Measurements from ENCODE around the gene KCNIP3.
"Not testable (repeated sequence)": the region's sequence is repeated elsewhere in the genome, so short reads cannot be mapped to it uniquely, and the experiment has no call there.

KCNIP3 gene

DNA sequence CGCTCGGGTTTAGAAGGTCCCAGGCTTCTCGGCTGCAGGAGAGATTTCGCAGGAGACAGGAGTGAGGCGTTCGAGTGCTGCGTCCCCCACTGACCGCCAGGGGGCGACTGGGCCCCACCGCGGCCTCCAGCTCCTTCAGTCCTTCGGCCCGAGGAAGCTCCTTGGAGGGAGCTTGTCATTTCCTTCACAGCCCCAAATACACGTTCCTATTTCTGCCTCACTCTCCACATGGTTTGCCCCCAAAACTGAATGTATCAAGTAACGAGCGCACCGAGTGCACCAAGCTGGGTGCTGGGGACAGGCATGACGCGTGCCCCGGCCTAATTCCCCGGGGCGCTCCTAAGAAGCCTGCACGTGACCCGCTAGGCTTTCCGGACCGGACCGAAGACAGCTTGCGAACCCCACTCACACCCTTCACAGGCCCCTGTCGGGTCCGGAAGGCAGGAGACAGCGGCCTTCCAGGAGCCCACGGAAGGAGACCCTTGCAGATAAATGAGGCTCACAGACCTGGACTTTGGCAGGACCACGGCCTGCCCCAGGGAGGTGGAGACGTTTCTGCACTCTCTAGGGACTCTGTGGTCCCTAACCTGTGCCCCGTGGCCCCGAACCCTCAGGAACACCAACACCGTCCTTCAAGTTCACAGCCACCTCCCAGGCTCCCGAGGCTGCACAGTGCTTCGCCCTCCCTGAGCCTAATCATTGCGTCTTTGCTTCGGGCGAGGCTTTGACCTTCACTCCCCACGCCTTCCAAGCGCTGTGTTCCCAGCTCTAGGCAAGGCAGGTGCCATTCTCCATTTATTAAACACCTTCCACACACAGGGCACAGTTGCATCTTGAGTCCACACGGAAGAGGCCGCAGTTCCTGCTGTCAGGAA lies 92.3 kb downstream of the KCNIP3 start:
- DNase-seq = peak; percentile 55

DNA sequence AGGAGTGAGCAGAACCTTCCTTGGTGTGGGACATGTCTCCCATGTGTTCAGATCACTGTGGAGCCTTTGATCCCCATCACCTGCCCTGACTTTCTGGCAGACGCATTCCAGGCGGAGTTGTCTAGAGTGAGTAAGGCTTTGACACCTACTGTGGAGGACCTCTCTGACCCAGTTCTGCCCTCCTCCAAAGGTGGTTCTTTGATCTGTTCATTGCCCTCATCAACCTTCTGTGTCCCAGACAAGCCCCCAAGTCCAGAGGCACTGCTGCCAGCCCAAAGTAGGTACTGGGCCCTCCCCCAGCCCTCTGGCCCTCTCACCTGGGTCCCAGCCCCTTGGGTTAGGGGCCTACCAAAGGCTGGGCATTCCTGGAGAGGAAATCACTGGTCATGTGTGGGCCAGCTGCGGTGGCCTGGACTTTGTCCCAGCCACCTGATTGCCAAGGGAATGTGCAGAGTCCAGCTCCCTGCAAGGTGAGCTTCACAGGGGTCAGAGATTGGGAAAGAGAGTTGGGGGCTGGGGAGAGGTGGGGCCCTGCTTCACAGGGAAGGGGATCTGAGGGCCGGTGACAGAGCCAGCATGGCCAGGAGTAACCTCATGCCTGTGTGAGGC lies 93.2 kb downstream of the KCNIP3 start:
- DNase-seq = no peak

DNA sequence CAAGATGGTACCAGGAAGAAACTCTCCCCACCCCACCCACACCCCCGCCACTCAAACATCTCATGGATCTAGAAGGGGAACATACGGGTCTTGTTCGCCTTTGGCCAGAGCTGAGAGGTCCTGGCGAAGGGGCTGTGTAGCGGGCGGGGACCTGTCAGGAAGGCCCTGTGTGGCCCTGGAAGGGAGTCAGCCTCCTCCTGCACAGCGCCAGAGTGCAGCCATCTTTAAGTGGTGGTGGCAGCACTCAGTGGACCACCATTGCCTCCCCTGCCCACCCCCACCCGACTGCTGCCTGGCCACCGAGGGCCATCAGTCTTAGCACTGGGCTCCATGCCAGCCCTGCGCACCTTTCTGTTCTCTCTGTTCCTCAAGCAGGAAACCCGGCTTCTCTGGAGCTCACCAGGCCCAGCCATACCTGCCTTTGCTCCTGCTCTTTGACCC lies 93.8 kb downstream of the KCNIP3 start:
- DNase-seq = no peak

DNA sequence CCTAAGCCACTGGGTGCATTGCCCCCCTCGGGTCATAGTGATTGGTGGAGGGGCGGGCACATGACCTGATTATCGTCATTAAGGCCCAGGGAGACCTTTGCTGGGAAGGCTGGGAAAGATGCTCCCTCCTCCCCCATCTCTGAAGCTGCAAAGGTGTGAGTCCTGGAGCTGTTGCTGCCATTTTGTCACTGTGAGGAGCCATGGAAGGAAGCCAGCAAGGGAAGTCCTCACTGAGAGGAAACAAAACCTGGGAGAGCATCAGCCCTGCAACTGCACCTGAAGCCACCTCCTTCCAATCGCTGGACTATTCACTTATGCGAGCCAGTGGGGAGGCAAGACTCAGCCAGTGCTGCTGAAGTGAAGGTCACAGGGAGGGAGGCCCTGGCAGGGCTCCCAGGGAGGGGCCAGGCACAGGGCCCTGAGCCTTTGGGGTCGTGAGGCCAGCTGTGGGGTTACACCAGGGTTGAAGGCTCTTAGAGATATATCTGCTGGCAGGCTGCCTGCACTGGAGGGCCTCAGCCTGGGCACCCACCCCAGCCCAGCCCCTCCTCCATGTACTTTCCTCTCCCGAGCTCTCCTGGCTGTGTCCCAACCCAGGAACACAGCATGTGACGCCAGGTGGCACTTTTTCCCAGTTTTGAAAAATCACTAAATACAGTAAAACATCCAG lies 94.6 kb downstream of the KCNIP3 start:
- DNase-seq = no peak

DNA sequence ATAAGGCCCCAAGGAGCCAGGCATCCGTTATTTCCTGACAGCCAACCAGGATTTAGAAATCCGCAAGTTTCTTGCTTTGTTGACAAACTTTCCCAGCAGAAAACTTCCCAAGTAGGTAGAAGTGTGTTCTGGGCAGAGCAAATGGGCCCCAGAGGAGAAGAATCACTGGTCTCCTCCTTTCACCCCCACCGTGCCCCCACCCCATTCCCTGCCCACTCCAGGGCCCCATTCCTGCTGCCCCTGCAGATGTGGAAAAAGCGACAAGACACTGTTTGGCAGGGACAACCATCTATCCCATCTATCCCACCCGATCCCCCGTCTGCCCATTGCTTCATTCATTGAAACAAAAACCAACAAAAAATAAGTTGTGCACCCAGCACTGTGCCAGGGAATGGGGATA lies 95.2 kb downstream of the KCNIP3 start:
- DNase-seq = no peak

DNA sequence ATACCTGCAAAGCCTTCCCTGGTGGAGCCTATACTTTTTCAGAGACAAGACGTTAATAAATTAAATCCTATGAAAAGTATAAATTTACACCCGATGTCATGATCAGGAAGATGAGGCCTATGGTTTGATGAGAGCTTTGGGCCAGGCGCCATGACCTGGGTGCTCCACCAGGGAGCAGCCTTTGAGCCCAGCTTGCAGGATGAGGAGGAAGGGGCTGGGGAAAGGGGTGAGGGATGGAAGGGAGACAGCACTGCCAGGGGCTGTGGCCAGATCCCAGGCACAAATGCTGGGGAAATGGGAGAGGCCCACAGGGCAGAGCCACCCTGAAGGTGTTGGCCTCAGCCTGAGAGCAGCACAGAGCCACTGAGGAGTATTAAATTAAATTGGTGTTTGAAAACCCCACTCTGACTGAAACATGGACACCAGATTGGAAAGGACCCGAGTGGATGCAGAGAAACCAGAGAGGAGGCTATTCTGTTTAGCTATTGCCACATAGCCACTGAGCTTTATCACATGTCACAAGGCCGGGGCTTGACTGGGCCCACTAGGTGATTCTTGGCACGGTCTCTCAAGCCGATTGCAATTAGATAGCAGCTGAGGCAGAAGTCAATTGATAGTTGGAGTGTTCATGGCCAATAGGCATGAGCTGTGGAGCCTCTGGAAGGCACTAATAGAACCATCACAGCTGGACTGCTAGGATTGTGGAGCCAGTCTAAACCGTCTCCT lies 95.7 kb downstream of the KCNIP3 start:
- no peak for DNase-seq

DNA sequence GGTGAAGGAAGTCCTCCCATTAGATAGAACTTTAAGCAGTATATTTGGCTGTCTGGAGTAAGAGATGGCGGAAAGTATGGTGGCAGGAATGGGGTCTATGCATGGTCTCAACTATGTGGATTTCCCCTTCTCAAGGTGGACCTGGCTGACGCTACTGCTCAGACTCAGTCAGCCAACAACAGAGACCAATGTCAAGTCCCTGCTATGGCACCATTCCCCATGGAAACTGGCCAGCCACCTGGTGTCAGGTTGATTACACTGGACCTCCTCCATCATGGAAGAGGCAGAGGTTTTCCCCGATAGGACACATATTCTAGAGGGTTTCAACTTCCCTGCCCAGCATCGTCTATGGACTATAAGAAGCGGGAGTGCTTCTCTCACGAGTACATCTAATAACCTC lies 96.8 kb downstream of the KCNIP3 start:
- no peak for DNase-seq

DNA sequence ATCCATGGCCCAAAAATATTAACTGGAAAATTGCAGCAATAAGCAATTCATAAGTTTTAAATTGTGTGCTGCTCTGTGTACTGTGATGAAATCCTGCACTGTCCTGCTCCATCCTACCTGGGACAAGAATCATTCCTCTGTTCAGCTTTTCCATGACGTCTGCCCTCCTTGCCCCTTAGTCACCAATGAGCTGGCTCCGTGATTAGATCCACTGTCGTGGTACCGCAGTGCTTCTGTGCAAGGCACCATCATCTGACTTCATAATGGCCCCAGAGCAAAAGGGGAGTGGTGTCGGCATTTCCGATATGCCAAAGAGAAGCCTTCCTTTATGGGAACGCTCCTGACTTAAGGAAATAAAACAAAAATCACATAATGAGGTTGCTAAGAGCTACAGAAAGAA lies 101.9 kb downstream of the KCNIP3 start:
- no peak for DNase-seq

DNA sequence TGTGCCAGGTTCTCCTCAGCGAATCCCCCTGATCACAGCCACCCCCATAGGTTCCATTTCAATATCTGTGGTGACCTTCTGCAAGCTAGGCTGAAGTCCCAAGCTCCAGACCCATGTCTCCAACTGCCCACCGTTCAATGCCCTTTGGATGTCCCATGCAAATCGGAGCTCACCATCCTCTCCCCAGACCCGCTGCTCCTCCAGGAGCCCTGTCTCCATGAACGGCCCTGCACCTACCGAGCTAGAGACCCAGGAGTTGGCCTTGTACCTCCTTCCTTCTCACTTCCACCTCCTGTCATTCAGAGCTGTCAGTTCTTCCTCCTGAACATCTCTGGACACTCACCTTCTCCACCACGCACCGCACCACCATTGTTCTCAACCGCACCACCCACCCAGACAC lies 104.3 kb downstream of the KCNIP3 start:
- DNase-seq = no peak

DNA sequence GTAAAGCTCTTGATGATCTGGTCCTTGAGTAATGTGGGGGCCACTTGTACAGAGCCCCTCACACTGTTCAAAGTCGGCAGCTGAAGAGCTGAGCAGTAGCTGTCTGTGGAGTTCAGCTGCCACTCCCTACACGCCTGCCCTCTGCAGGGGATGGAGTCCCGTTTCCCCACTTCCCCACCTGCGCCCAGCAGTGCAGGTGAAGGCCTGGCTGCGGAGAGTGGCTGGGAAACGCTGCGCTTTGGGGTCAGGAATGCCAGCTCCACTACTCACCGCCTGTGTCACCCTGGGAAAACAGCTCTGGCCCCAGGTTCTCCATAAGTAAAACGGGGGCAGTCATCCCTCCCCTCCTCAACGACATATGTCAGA lies 104.8 kb downstream of the KCNIP3 start:
- DNase-seq = not testable (repeated sequence)

DNA sequence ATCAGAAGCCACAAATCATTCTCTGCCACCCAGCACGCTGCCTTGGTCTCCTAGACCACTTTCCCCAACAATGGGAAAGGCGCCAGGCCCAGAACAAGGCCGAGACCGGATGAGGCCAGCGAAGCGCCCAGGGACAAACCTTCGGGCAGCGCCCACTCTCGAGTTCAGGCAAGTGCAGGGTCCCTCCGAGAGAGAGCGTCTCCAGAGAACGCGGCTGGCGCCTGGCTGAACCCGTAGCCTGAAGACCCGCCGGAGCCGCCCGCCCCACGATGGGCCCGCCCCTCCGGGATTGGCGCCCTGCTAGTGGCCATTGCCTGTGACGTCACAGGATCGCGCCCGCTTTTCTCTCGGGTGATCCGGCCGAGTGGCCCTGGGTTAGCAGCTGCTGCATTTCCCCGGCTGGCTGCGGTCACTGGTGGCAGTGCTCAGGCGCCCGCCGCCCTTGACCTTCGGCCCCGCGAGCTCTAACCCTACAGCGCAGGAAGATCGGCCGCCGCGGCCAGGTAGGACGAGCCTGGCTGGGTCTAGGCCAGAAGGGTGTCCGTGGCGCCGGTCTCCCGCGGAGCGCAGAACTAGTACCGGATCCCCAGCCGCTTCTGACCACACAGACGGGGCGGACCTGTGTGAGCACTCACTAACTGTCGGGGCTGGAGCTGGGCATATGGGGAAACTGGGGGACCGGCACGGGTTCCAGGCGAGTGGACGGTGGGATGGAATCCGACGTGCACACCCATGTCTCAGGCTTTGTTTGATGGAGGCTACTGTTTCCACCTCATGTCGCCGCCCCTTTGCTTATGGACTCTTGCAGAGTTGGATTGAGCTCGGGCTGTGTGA lies 105.4 kb downstream of the KCNIP3 start, which contains the start of gene FAHD2A:
Gene FAHD2A (plus strand): TSS at position 339 of the 834 bp plus-strand sequence. CDS start 2,851 bp downstream, outside the sequence.
- peak; percentile 97 for DNase-seq

DNA sequence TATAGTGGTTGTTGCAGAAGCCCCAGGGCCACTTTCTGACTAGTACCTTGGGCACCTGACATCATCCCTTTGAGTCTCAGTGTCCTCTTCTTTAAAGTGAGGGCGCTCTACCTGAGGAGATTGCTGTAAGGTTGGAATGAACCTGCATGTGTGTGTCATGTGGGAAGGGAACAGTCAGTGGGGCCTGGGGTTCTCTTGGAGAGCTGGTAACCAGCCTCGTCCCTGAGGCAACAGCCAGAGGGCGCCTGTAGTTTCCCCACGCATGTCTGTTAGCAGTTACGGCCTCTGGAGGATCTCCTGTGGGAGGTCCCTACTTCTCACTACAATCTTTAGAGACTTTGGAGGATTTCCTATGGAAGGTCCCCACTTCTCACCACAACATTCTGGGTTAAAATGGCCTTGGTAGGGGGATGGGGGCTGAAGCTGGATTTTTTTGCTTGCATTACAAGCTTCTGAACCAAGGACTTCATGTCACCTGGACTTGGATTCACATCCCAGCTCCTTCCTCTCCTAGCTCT lies 106.1 kb downstream of the KCNIP3 start:
- peak; percentile 33 for DNase-seq

DNA sequence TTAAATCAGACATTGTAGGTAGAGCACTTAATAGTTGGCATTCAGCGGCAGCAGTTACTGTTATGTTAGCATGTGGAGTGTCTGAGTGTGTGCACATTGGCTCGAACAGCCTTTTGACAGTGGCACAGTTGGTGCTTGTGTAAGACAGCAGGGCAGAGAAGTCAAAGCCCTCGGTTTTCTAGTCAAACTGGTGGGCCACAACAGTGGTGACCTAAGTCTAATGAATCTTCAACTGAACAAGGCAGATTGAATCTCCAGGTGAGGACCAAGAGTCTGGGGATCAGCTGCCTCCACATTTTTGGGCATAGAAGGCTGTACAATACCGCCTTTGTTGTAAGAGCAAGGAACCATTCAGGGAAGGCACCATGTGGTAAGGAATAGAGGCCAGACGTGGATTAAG lies 106.7 kb downstream of the KCNIP3 start:
- DNase-seq = not testable (repeated sequence)

DNA sequence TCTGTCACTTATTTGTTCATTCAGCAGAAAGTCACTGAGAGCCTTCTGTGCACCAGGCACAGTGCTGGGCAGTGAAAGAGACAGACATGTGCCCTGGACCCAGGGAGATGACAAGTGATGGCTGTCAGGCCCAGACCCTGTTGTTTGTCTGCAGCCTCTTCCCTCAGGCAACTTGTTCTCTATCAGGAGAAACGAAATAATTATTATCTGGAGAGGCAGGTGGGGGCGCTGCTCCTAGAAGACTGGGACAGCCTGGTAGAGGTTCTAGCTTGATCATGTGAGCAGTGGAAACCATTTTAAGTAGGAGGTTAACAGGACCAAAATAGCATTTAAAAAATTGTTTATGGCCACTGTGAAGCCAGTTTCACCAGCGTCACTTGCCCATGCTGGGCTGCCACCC lies 107.5 kb downstream of the KCNIP3 start:
- not testable (repeated sequence) for DNase-seq

DNA sequence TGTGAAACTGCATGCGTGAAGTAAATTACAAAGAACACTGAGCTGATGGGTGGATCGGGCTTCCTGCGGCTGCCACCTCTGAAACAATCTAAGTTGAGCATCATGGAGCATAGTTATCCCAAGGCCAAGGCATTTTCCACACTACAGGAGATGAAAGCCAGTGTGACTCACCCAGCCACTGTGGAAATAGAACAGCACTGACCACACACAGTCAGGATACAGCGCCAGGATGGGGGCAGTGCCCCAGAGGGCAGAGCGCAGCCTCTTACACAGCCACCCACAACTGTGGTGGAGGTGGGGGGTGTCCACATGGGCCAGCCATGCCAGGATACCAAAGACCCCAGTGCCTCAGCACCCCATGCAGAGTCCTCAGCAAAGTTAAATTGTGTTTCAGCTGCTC lies 114.1 kb downstream of the KCNIP3 start:
- not testable (repeated sequence) for DNase-seq

DNA sequence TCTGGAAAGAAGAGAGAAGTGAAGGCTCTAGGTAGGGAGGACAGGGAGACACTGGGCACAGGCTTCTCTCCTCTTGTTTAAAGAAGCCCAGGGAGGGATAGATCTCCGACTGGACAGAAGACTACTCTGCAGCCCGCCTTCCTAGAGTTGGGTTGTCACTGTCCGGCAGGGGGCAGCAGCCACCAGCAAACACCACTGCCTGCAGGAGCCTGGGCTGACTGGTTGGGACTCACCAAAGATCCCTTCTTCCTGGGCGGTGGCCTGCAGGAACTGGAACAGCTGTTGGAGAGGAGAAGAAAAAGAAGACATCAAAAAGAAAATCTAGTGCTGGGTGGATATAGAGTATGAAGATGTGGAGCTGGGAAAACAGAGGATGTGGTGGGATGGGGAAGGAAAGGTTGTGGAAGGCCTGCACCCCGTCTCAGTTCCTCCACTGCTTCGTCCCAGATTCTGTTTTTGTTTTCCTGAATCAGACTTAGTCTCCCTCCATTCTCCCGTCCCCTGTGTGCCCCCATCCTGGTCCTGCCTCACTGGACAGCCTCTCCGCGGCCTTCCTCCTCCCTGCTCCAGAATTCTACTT lies 117.0 kb downstream of the KCNIP3 start:
- peak; percentile 71 for DNase-seq

DNA sequence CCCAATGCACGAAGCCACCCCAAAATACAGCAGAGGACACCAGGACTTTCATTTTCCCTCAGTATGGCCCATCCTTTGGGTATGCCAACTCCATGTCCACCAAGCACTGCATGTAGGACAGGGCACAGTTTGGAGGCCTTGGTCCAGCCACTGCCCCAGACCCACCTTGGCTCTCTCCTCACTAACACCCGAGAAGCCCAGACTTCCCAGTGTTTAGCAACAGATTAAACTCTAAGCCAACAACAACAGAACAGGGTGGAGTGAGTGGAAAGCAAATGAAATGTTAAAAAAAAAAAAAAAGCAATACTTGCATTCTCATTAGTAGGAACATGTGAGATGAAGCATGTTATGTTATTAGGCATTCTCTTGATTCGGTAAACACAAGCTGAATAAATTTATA lies 118.0 kb downstream of the KCNIP3 start:
- not testable (repeated sequence) for DNase-seq

DNA sequence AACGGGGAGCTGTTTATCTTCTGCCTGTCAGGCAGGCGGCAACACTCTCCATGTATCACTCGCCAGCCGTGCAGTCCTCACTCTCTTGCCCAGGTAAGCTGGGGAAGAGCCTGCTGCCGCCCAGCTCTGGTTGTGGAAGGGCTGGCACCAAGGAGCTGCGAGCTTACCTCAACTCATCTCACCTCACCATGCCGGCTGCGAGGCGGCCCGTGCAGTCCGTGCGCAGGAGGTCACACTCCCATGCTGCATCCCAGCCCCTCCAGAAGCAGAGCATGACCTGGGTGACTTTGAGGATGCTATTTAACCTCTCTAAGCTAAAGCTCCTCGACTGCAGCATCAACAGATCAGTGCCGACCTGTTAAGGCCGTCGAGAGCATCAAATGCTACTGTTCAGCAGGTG lies 118.4 kb downstream of the KCNIP3 start:
- DNase-seq = not testable (repeated sequence)

DNA sequence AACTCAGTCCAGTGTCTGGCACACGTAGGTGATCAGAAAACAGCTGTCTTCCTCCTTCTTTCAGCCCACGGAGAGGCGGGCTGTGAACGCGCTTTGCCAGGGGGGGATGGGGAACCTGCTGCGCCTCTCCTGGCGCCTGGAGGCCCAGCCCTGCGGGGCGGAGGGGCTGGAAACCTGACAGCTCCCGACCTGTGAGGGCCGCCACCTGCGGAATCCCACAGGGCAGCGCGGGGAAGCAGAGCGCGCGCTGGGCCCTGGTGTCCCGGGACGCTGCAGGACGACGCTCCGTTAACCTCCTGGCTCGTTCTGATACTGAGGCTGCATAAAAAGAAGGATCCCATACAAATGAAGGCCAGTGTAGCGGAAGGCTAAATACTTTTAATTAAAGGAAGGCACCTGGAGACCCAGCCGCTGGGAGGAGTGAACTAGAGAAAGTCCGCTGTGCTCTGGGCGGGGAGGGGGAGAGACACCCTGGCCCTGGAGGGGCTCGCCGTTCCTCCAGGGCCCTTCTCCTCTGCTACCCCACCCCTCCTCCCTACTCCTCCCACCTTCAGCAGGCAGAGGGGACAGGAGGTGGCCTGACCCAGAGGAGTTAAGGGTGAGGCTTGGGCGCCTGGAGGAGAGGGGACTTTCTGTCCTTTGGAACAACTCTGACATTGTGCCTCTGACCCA lies 130.2 kb downstream of the KCNIP3 start:
- DNase-seq = not testable (repeated sequence)

DNA sequence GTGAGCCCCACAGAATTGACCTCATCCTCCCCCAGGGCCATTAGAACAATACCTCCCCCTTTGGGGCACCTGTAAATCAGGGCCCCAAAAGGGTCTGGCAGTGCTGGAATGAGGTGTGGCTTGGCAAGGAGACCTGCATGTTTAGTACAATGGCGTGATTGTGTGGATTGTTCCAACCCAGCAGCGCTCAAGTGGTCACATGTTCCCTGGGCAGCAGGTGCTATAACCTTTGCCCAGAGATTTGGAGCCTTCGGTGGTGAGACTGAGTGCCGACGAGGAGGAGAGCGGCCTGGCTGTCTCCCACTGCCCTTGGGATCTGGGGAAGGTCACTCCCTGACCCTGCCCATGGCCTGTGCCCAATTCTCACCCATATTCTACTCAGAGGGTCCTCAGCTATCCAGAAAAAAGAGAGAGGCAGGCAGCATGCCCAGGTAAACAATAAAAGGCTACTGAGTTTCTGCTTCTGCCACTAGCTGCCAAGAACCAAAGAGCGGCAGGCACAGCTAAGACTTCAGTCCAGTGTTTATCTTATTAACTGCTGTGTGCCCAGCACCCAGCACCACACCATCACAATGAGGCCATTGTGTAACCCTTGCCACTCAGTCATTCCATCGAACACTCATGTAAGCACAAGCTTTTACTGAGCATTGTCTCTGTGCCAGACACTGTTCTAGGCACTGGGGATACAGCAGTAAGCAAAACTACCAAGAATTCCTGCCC lies 132.8 kb downstream of the KCNIP3 start:
- not testable (repeated sequence) for DNase-seq
